Naive B cell (primary cell): ENCODE results near the gene PNMT. TPM values are rescaled to one million over a fixed set of nuclear protein-coding genes. Genes with fewer than 3 reads are reported as not detected.

Experiments used
- polyA plus RNA-seq, 6 donors: library from polyadenylated mRNA; unstranded; fragments of 300-500 nt; fragmentation: Illumina TruSeq; gene quantifications; one replicate each; pipeline ENCODE4 v1.2.3, GENCODE V29; 2021; ENCODE audit warnings: low read depth in 6 of 6

Gene PNMT
- polyA plus RNA-seq, 6 donors from 2014 or later: not detected

Other genes starting within 250 kb of the PNMT start
- gene MED1, start 217.2 kb upstream of the PNMT start, polyA plus RNA-seq: 10 to 100 TPM in 5 of 6 donors, 1 to 10 TPM in 1; 6.9 to 24.4 (median 20.2) TPM
- 1 to 10 TPM in 5 of 6 donors, under 1 TPM in 1; 0.32 to 8.1 (median 4.3) TPM for gene CDK12, start 207.0 kb upstream of the PNMT start, polyA plus RNA-seq
- under 1 TPM in 1 of 6 donors, not detected in 5; 0.09 TPM for gene NEUROD2, start 60.5 kb upstream of the PNMT start, polyA plus RNA-seq
- gene PPP1R1B, start 41.5 kb upstream of the PNMT start, polyA plus RNA-seq: under 1 TPM in 1 of 6 donors, not detected in 5; 0.12 TPM
- 10 to 100 TPM; 30.7 to 53.7 (median 42.0) TPM for gene STARD3, start 31.3 kb upstream of the PNMT start, polyA plus RNA-seq
- gene TCAP, start 3.1 kb upstream of the PNMT start, polyA plus RNA-seq: under 1 TPM in 3 of 6 donors, not detected in 3; 0.12 to 0.25 (median 0.24) TPM
- gene PGAP3, start 19.6 kb downstream of the PNMT start, polyA plus RNA-seq: 10 to 100 TPM in 2 of 6 donors, 1 to 10 TPM in 4; 7.2 to 18.2 (median 9.1) TPM
- 1 to 10 TPM in 3 of 6 donors, under 1 TPM in 3; 0.20 to 3.0 (median 1.1) TPM for gene ERBB2, start 31.6 kb downstream of the PNMT start, polyA plus RNA-seq
- 100 to 1,000 TPM in 5 of 6 donors, 10 to 100 TPM in 1; 99.3 to 135 (median 123) TPM for gene MIEN1, start 62.1 kb downstream of the PNMT start, polyA plus RNA-seq
- gene GRB7, start 69.5 kb downstream of the PNMT start, polyA plus RNA-seq: under 1 TPM in 3 of 6 donors, not detected in 3; 0.23 to 0.65 (median 0.29) TPM
- 100 to 1,000 TPM in 1 of 6 donors, 10 to 100 TPM in 4, under 1 TPM in 1; 0.75 to 127 (median 39.8) TPM for gene IKZF3, start 195.9 kb downstream of the PNMT start, polyA plus RNA-seq
- gene ZPBP2, start 199.7 kb downstream of the PNMT start, polyA plus RNA-seq: under 1 TPM in 5 of 6 donors, not detected in 1; 0.16 to 0.80 (median 0.38) TPM